MM.1S (cell line): Measurements from ENCODE around the gene SLC6A11.

Experiments used
- CTCF ChIP-seq: fragments of 300-600 bp; sonication (generic); IDR thresholded peaks from 2 replicates; pipeline ENCODE4 v1.5.1; 2016; ENCODE audit warnings: antibody characterized with exemption, low read length, mixed read lengths
- EZH2 ChIP-seq: fragments of 300-600 bp; sonication (generic); optimal IDR thresholded peaks from 2 replicates; pipeline ENCODE3; 2017; ENCODE audit warnings: low read depth, mild to moderate bottlenecking, antibody characterized with exemption, low read length, mixed read lengths
- EZH2phosphoT487 ChIP-seq: fragments of 300-600 bp; sonication (generic); IDR thresholded peaks from 2 replicates; pipeline ENCODE4 v1.6.1; 2018; ENCODE audit warnings: antibody characterized with exemption, low read length

- TF ChIP-seq CTCF (no peak), EZH2 (no peak), EZH2phosphoT487 (no peak)
Measured at GRCh38 chr3:10910367-10910766, 94.3 kb downstream of the SLC6A11 start.
